ENCODE measurements around the gene NOTCH1.

GRCh38 chr9:136556166-136556565 lies 10.3 kb upstream of the NOTCH1 start:
- TF ChIP-seq GATA2 (IDR thresholded peaks at IDR 0.05; ENCODE audit: low read depth, low read length), result no peak
- no peak for TF ChIP-seq GATA3 (IDR thresholded peaks at IDR 0.05; ENCODE audit: low read depth, low read length)
